ENCODE measurements around the gene C1orf122. TPM values are rescaled to one million over a fixed set of nuclear protein-coding genes. Genes with fewer than 3 reads are reported as not detected.

The C1orf122 gene
- total and polyA plus RNA-seq, 2 experiments from 2014 or later = 32.8 to 68.3 TPM

DNA sequence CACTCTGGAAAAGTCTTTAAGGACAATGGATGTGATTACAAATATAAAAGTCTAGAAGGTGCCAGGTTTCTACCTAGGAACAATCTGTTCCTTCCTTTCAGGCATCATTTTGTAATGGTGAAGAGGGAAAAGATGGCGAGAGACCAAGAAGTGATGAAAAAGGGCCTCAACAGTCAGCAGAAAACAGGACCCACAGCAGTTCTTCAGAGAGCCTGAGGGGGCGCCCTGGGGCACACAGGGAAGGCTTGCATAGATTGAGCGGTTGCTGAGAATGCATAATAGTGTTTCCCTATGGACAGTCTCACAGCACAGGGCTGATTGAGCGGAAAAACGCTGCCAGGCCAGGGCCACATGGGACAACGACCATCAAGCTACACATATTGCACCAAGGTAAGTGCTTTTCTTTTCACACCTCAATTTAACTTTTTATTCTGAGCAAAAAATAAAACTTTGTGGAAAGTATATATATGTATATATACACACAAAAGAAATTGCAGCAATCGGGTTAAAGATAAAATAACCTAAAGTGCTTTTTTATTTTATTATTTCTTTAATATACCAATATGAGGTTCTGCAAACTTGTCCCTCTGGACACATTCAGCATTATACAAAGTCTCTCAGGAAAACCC is 3.6 kb downstream of the C1orf122 start:
- H3K4me2 ChIP-seq = no peak overlapping the region
- Mint-ChIP-seq H3K36me3 (ENCODE audit: low read depth) (peaks cover 31% of the 10 kb centered on the region), H3K4me3 (no peak overlapping the region; the same call in 2 of the 3 replicates), H3K27me3 (ENCODE audit: insufficient read depth, low read depth, poor library complexity) (peaks cover 16% of the 10 kb centered on the region), H3K9me3 (no peaks in the 10 kb centered on the region), H3K4me1 (peaks cover 20% of the 10 kb centered on the region), H3K27ac (peak overlapping the region; percentile 30; the same call in 1 of the 2 replicates)
- DNase-seq (ENCODE audit: low spot score) = peak; percentile 94
- no peaks in the 10 kb centered on the region for H3K27me3 ChIP-seq (ENCODE audit: insufficient read depth)
- TF ChIP-seq, protein P1, sequence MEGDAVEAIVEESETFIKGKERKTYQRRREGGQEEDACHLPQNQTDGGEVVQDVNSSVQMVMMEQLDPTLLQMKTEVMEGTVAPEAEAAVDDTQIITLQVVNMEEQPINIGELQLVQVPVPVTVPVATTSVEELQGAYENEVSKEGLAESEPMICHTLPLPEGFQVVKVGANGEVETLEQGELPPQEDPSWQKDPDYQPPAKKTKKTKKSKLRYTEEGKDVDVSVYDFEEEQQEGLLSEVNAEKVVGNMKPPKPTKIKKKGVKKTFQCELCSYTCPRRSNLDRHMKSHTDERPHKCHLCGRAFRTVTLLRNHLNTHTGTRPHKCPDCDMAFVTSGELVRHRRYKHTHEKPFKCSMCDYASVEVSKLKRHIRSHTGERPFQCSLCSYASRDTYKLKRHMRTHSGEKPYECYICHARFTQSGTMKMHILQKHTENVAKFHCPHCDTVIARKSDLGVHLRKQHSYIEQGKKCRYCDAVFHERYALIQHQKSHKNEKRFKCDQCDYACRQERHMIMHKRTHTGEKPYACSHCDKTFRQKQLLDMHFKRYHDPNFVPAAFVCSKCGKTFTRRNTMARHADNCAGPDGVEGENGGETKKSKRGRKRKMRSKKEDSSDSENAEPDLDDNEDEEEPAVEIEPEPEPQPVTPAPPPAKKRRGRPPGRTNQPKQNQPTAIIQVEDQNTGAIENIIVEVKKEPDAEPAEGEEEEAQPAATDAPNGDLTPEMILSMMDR (conservative IDR thresholded peaks at IDR 0.05; ENCODE audit: low read depth in 2 of 2) = peak; percentile 81 to 89
- TF ChIP-seq POLR2AphosphoS5 (IDR thresholded peaks at IDR 0.05; ENCODE audit: low read depth) = no peak
- H3F3A ChIP-seq (replicated peaks; ENCODE audit: low read depth) = peaks cover 9% of the 10 kb centered on the region; the same call in 1 of the 2 replicates
- H3K36me3 ChIP-seq (ENCODE audit: insufficient read depth) = peaks cover 9% of the 10 kb centered on the region
- H4K20me1 ChIP-seq (replicated peaks; ENCODE audit: insufficient read depth) = peaks cover 15% of the 10 kb centered on the region; the same call in 1 of the 2 replicates
- peaks cover 28% of the 10 kb centered on the region for H3K79me2 ChIP-seq (replicated peaks; ENCODE audit: insufficient read depth)
- no peak overlapping the region for H2AFZ ChIP-seq
- no peak overlapping the region for H3K4me3 ChIP-seq
- peaks cover 13% of the 10 kb centered on the region for H3K4me1 ChIP-seq (ENCODE audit: insufficient read depth)
- no peak overlapping the region for H3K27ac ChIP-seq (ENCODE audit: low read depth)
- peak; percentile 32 for ATAC-seq
- H3K9me2 ChIP-seq (ENCODE audit: insufficient read depth) = no peaks in the 10 kb centered on the region

DNA sequence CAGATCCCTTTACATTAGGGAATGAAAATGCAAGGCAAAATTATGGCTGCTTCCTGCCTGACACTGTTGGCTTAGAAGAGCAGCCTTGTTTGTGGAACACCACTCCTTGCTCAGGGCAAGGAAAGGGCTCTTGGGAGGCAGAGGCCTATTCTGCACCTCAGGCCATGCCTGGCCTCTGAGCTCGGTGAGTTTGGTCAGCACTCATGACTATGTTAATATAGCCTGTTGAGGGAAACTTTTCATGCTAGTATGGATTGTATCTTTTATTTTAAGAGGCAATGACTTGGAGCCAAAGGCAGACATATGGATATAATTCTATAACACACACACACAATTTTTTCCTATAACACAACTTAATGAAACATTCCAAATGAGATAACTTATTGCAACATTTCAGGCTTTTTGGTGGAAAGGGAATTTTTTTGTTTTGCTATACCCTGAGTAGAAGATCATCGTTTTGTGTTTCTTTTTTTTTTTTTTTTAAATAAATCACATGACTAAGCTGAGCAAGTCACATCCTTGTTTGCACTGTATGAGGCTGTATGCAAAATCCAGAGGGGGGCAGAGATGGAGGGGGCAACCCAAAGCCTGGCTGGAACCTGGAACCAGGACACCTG is 6.0 kb downstream of the C1orf122 start:
- Mint-ChIP-seq H3K9me3 (no peaks in the 10 kb centered on the region), H3K27ac (no peak overlapping the region; the same call in 1 of the 2 replicates), H3K4me3 (no peak overlapping the region), H3K27me3 (ENCODE audit: insufficient read depth, low read depth, poor library complexity) (peaks cover 16% of the 10 kb centered on the region), H3K4me1 (peaks cover 19% of the 10 kb centered on the region; the same call in 2 of the 3 replicates), H3K36me3 (ENCODE audit: low read depth) (peaks cover 16% of the 10 kb centered on the region)
- Histone ChIP-seq H3K79me2 (replicated peaks; ENCODE audit: insufficient read depth) (peaks cover 13% of the 10 kb centered on the region; the same call in 1 of the 2 replicates), H3K4me2 (no peak overlapping the region), H3F3A (replicated peaks; ENCODE audit: low read depth) (peaks cover 2% of the 10 kb centered on the region; the same call in 1 of the 2 replicates), H4K20me1 (replicated peaks; ENCODE audit: insufficient read depth) (peaks cover 10% of the 10 kb centered on the region), H3K27me3 (ENCODE audit: insufficient read depth) (no peaks in the 10 kb centered on the region), H3K4me1 (ENCODE audit: insufficient read depth) (peaks cover 6% of the 10 kb centered on the region; the same call in 1 of the 2 replicates), H3K4me3 (no peak overlapping the region), H3K36me3 (ENCODE audit: insufficient read depth) (peaks cover 8% of the 10 kb centered on the region), H3K9me2 (ENCODE audit: insufficient read depth) (no peaks in the 10 kb centered on the region), H3K27ac (ENCODE audit: low read depth) (no peak overlapping the region), H2AFZ (no peak overlapping the region)
- TF ChIP-seq CREB1 (CRISPR knock-in tag; IDR thresholded peaks at IDR 0.05; ENCODE audit: low read depth) = no peak
- TF ChIP-seq, protein P1 (conservative IDR thresholded peaks at IDR 0.05; ENCODE audit: low read depth in 2 of 2) = no peak
- no peak for DNase-seq (ENCODE audit: low spot score)
- ATAC-seq = no peak
